WERI-Rb-1 (cell line): Measurements from ENCODE around the gene ACTL8.
"Not testable (repeated sequence)": the region's sequence is repeated elsewhere in the genome, so short reads cannot be mapped to it uniquely, and the experiment has no call there.

Source experiments
- DNase-seq: peaks from one replicate; pipeline ENCODE4 v3.0.0-alpha.2; 2020
- H3K27ac ChIP-seq: fragments of 250-450 bp; sonication (Bioruptor Pico); 2 replicates; pipeline ENCODE4 v1.5.1; 2020; ENCODE audit warnings: mild to moderate bottlenecking, moderate library complexity
- H3K27me3 ChIP-seq: fragments of 250-450 bp; sonication (Bioruptor Pico); 2 replicates; pipeline ENCODE4 v1.5.1; 2021; ENCODE audit warnings: mild to moderate bottlenecking, low read depth, moderate library complexity; ENCODE audit not compliant: insufficient read depth, severe bottlenecking
- H3K36me3 ChIP-seq: fragments of 250-450 bp; sonication (Bioruptor Pico); 2 replicates; pipeline ENCODE4 v1.5.1; 2020; ENCODE audit warnings: mild to moderate bottlenecking, moderate library complexity
- H3K4me3 ChIP-seq: 2 replicates; pipeline ENCODE4 v1.5.1; 2011; ENCODE audit warnings: low read depth, mild to moderate bottlenecking, control low read depth, low read length
- H3K9me3 ChIP-seq: fragments of 250-450 bp; sonication (Bioruptor Pico); 2 replicates; pipeline ENCODE4 v1.5.1; 2021; ENCODE audit warnings: mild to moderate bottlenecking, moderate library complexity; ENCODE audit not compliant: severe bottlenecking
- TF ChIP-seq, protein P1 (sequence below): IDR thresholded peaks from 2 replicates; pipeline ENCODE4 v1.5.1; 2011; ENCODE audit warnings: low read depth, mild to moderate bottlenecking, control low read depth, inconsistent platforms, low read length

Gene ACTL8

DNA sequence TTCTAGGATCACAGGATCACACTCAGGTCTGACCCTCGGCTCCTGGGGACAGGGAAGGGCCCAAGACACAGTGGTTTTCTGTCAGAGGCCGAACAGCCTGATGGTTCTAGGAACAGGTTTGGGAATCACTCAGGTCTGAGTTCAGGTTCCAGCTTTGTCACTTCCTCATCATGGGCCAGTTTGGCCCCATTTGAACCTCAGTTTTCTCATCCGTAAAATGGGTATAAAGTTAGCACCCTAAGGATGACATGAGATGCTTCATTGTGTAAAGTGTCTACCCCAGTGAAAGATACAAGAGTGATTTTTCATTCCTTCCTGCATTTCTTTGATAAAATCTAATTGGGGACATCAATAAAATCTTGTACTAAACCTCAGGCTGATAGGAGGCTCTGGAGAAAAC lies 11.2 kb upstream of the ACTL8 start:
- Histone ChIP-seq H3K27me3 (no peaks in the 10 kb centered on the region), H3K9me3 (peaks cover 4% of the 10 kb centered on the region), H3K4me3 (no peak overlapping the region), H3K36me3 (no peaks in the 10 kb centered on the region), H3K27ac (no peak overlapping the region)
- TF ChIP-seq, protein P1, sequence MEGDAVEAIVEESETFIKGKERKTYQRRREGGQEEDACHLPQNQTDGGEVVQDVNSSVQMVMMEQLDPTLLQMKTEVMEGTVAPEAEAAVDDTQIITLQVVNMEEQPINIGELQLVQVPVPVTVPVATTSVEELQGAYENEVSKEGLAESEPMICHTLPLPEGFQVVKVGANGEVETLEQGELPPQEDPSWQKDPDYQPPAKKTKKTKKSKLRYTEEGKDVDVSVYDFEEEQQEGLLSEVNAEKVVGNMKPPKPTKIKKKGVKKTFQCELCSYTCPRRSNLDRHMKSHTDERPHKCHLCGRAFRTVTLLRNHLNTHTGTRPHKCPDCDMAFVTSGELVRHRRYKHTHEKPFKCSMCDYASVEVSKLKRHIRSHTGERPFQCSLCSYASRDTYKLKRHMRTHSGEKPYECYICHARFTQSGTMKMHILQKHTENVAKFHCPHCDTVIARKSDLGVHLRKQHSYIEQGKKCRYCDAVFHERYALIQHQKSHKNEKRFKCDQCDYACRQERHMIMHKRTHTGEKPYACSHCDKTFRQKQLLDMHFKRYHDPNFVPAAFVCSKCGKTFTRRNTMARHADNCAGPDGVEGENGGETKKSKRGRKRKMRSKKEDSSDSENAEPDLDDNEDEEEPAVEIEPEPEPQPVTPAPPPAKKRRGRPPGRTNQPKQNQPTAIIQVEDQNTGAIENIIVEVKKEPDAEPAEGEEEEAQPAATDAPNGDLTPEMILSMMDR: no peak
- DNase-seq: no peak

DNA sequence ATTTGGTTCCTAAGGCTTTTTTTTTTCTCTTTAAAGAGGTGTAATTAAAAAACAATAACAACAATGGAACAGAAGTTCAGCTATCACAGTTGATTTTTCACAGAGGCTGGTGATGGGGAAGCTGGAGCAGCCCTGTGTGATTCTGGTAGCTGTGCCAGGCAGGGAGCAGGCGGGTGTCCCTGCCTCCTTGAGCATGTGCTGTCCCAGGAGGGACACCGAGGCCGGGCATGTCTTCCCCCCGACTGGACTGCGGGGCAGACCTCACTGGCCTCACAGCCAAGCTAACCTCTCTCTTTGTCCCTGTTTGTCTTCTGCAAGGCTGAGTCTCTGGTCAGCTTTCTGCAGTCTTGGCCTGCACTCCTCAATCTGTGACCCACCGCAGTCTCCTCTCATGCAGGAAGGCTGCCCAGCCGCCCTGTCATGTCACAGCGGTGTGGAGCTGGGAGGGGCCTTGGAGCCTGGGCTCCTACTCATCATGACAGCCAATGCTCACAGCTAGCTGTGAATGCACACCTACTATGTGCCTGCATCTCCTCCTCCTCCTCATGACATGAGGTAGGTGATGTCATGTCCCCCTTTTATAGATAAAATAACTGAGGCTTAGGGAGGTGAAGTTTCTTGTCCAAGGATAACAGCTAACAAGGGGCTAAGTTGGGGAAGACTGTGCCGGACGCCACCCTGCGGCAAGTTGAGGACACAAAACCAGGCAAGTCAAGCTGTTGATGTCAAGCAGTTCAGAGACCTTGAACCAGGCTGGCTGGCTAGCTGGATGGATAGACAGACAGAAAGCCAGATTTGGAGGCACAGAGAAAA lies 10.3 kb upstream of the ACTL8 start:
- no peaks in the 10 kb centered on the region for H3K36me3 ChIP-seq
- no peak overlapping the region for H3K27ac ChIP-seq
- no peak overlapping the region for H3K4me3 ChIP-seq
- no peaks in the 10 kb centered on the region for H3K27me3 ChIP-seq
- TF ChIP-seq, protein P1: 0 out of 2 replicates have a peak, but pooled peaks have one; percentile 21
- DNase-seq: peak; percentile 31
- peaks cover 4% of the 10 kb centered on the region for H3K9me3 ChIP-seq

DNA sequence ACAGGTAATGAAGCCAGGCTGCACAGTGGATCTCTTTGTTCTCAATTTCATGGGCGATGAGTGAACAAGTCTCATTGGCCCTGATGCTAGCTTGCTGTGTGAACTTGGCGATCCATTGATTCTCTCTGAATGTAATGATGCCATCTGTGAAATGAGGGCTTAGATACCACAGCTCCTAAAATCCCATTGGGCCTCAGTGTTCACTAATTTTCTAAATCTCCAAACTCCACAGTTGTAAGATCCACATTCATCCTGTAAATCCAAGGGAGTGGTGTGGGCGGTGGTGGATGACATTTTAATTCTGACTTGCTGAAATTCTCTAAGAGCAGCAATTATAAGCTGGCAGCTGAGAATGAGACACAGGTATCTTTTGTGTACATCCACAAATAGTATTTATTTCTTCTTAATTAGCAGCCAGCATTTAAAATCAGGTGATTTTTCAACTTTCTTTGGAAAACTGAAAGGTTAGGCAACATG lies 9.6 kb upstream of the ACTL8 start:
- TF ChIP-seq, protein P1: no peak
- Histone ChIP-seq H3K27ac (no peak overlapping the region), H3K9me3 (peaks cover 4% of the 10 kb centered on the region), H3K4me3 (no peak overlapping the region), H3K27me3 (no peaks in the 10 kb centered on the region), H3K36me3 (no peaks in the 10 kb centered on the region)
- no peak for DNase-seq

DNA sequence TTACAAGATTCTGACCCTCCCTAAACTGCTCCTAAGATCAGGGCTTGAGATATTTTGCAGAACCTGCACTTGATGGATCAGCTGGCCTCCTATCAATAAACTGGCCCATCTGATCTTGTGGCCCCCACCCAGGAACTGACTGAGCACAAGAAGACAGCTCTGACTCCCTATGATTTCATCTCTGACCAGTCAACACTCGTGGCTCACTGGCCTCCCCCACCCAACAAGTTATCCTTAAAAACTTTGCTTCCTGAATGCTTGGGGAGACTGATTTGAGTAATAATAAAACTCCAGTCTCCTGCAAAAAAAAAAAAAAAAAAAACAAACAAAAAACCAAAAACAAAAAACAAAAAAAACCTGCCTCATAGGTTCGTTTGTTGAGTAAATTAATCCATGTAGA lies 8.9 kb upstream of the ACTL8 start:
- H3K27ac ChIP-seq, H3K4me3 ChIP-seq, H3K27me3 ChIP-seq, DNase-seq, H3K9me3 ChIP-seq, H3K36me3 ChIP-seq: not testable (repeated sequence)

GRCh38 chr1:17746920-17747319 lies 8.2 kb upstream of the ACTL8 start:
- DNase-seq: peak; percentile 69
- H3K27ac ChIP-seq: no peak overlapping the region
- TF ChIP-seq, protein P1: peak; percentile 41; the same call in 1 of the 2 replicates
- H3K27me3 ChIP-seq: no peaks in the 10 kb centered on the region
- no peak overlapping the region for H3K4me3 ChIP-seq
- peaks cover 4% of the 10 kb centered on the region for H3K9me3 ChIP-seq
- no peaks in the 10 kb centered on the region for H3K36me3 ChIP-seq

- no peak overlapping the region for H3K27ac ChIP-seq
- H3K9me3 ChIP-seq: peaks cover 15% of the 10 kb centered on the region
- TF ChIP-seq, protein P1: no peak
- no peaks in the 10 kb centered on the region for H3K36me3 ChIP-seq
- no peak overlapping the region for H3K4me3 ChIP-seq
- no peaks in the 10 kb centered on the region for H3K27me3 ChIP-seq
- no peak for DNase-seq
Observed at GRCh38 chr1:17750333-17750732, 4.8 kb upstream of the ACTL8 start.
